WTC11 (cell line): Measurements from ENCODE around the gene LHPP. TPM values are rescaled to one million over a fixed set of nuclear protein-coding genes. Genes with fewer than 3 reads are reported as not detected.

Source experiments
- ATAC-seq: fragments of 200-7000 bp; cut with Tn5 transposase; 2 replicates; pipeline ENCODE4 v1.10.0; 2021; ENCODE audit warnings: mild to moderate bottlenecking, moderate library complexity
- CTCF ChIA-PET: fragments of 300-600 bp; sonication (Branson Sonifier 250); formaldehyde crosslinking; loops from one replicate; lab custom pipeline; 2021; ENCODE audit warnings: antibody characterized with exemption; lab: Charles Lee
- POLR2A ChIA-PET: fragments of 350-600 bp; sonication (Branson Sonifier 250); formaldehyde crosslinking; loops from one replicate; lab custom pipeline; 2021; ENCODE audit warnings: antibody characterized with exemption; lab: Charles Lee
- DNase-seq: peaks from one replicate; pipeline ENCODE4 v3.0.0; 2021; ENCODE audit warnings: low spot score
- H3K27ac Mint-ChIP-seq: 2 replicates; pipeline ENCODE4 v1.8.0; 2021; ENCODE audit warnings: mixed read lengths
- H3K27me3 Mint-ChIP-seq: 2 replicates; pipeline ENCODE4 v1.8.0; 2021; ENCODE audit warnings: low read depth, mild to moderate bottlenecking, moderate library complexity, mixed read lengths
- H3K36me3 Mint-ChIP-seq: 2 replicates; pipeline ENCODE4 v1.8.0; 2021; ENCODE audit warnings: mixed read lengths
- H3K4me1 Mint-ChIP-seq: 2 replicates; pipeline ENCODE4 v1.8.0; 2022; ENCODE audit warnings: mixed read lengths
- H3K4me3 Mint-ChIP-seq: 2 replicates; pipeline ENCODE4 v1.8.0; 2021; ENCODE audit warnings: mild to moderate bottlenecking, moderate library complexity, mixed read lengths
- H3K9me3 Mint-ChIP-seq: 2 replicates; pipeline ENCODE4 v1.8.0; 2021; ENCODE audit warnings: mixed read lengths
- ELF4 ChIP-seq: sonication (generic); formaldehyde crosslinking; IDR thresholded peaks from 2 replicates; pipeline ENCODE4 v1.8.1; 2022; ENCODE audit warnings: low read depth, mild to moderate bottlenecking, moderate library complexity, missing genetic modification reagents
- ETV6 ChIP-seq: sonication (generic); formaldehyde crosslinking; IDR thresholded peaks from 2 replicates; pipeline ENCODE4 v1.8.1; 2022; ENCODE audit warnings: mild to moderate bottlenecking, missing genetic modification reagents
- FOXK1 ChIP-seq: sonication (generic); formaldehyde crosslinking; IDR thresholded peaks from 2 replicates; pipeline ENCODE4 v1.8.0; 2022; ENCODE audit warnings: mild to moderate bottlenecking, moderate library complexity, missing genetic modification reagents
- FOXP1 ChIP-seq: sonication (generic); formaldehyde crosslinking; IDR thresholded peaks from 2 replicates; pipeline ENCODE4 v1.8.0; 2022; ENCODE audit warnings: missing genetic modification reagents, mild to moderate bottlenecking, moderate library complexity, borderline replicate concordance
- GRHL2 ChIP-seq: fragments of 250-450 bp; sonication (Bioruptor Pico); IDR thresholded peaks from 2 replicates; pipeline ENCODE4 v1.8.0; 2022; ENCODE audit warnings: mild to moderate bottlenecking, moderate library complexity; ENCODE audit not compliant: insufficient replicate concordance, severe bottlenecking
- JAZF1 ChIP-seq: fragments of 250-450 bp; sonication (Bioruptor Pico); IDR thresholded peaks from 2 replicates; pipeline ENCODE4 v1.9.0; 2021; ENCODE audit warnings: moderate library complexity, mild to moderate bottlenecking, inconsistent platforms
- KAT7 ChIP-seq: sonication (generic); formaldehyde crosslinking; IDR thresholded peaks from 2 replicates; pipeline ENCODE4 v1.8.1; 2023; ENCODE audit warnings: missing genetic modification reagents, mild to moderate bottlenecking, borderline replicate concordance
- NFATC4 ChIP-seq: fragments of 250-450 bp; sonication (Bioruptor Pico); IDR thresholded peaks from 2 replicates; pipeline ENCODE4 v1.9.0; 2021; ENCODE audit warnings: mild to moderate bottlenecking
- SMAD4 ChIP-seq: sonication (generic); formaldehyde crosslinking; IDR thresholded peaks from 2 replicates; pipeline ENCODE4 v1.8.0; 2022; ENCODE audit warnings: mild to moderate bottlenecking, missing genetic modification reagents
- TCF7 ChIP-seq: sonication (generic); formaldehyde crosslinking; IDR thresholded peaks from 2 replicates; pipeline ENCODE4 v1.8.0; 2022; ENCODE audit warnings: mild to moderate bottlenecking, low read depth, missing genetic modification reagents, moderate library complexity
- TEAD4 ChIP-seq: sonication (generic); formaldehyde crosslinking; IDR thresholded peaks from 2 replicates; pipeline ENCODE4 v1.8.0; 2022; ENCODE audit warnings: mild to moderate bottlenecking, missing genetic modification reagents
- ZNF121 ChIP-seq: sonication (generic); formaldehyde crosslinking; IDR thresholded peaks from 2 replicates; pipeline ENCODE4 v1.8.0; 2023; ENCODE audit warnings: missing genetic modification reagents
- ZNF219 ChIP-seq: sonication (generic); formaldehyde crosslinking; IDR thresholded peaks from 2 replicates; pipeline ENCODE4 v1.8.0; 2023; ENCODE audit warnings: missing genetic modification reagents, mild to moderate bottlenecking, borderline replicate concordance
- ZNF671 ChIP-seq: fragments of 250-450 bp; sonication (Bioruptor Pico); IDR thresholded peaks from 2 replicates; pipeline ENCODE4 v1.8.0; 2021; ENCODE audit warnings: mild to moderate bottlenecking
- total RNA-seq: library from RNA; stranded (reverse); gene quantifications from 3 replicates; pipeline ENCODE4 v1.2.3, GENCODE V29; 2021
- TF ChIP-seq, protein P1 (sequence below): sonication (generic); formaldehyde crosslinking; IDR thresholded peaks from 2 replicates; pipeline ENCODE4 v1.8.0; 2022; ENCODE audit warnings: mild to moderate bottlenecking, missing genetic modification reagents
- TF ChIP-seq, protein P2 (sequence below): sonication (generic); formaldehyde crosslinking; IDR thresholded peaks from 2 replicates; pipeline ENCODE4 v1.8.1; 2023; ENCODE audit warnings: mild to moderate bottlenecking, missing genetic modification reagents, borderline replicate concordance
- TF ChIP-seq, protein P3 (sequence below): sonication (generic); formaldehyde crosslinking; IDR thresholded peaks from 2 replicates; pipeline ENCODE4 v1.8.0; 2022; ENCODE audit warnings: mild to moderate bottlenecking, missing genetic modification reagents
- TF ChIP-seq, protein P4 (sequence below): fragments of 250-450 bp; sonication (Bioruptor Pico); IDR thresholded peaks from 2 replicates; pipeline ENCODE4 v2.1.2; 2022; ENCODE audit warnings: mild to moderate bottlenecking, moderate library complexity
- TF ChIP-seq, protein P5 (sequence below): sonication (generic); formaldehyde crosslinking; IDR thresholded peaks from 2 replicates; pipeline ENCODE4 v1.8.1; 2022; ENCODE audit warnings: low read depth, mild to moderate bottlenecking, moderate library complexity, missing genetic modification reagents, borderline replicate concordance
- TF ChIP-seq, protein P6 (sequence below): fragments of 250-450 bp; sonication (Bioruptor Pico); IDR thresholded peaks from 2 replicates; pipeline ENCODE4 v1.9.0; 2021; ENCODE audit warnings: moderate library complexity, mild to moderate bottlenecking, inconsistent platforms, borderline replicate concordance

The LHPP gene
- total RNA-seq, 1 experiment from 2014 or later = 33.2 TPM

DNA sequence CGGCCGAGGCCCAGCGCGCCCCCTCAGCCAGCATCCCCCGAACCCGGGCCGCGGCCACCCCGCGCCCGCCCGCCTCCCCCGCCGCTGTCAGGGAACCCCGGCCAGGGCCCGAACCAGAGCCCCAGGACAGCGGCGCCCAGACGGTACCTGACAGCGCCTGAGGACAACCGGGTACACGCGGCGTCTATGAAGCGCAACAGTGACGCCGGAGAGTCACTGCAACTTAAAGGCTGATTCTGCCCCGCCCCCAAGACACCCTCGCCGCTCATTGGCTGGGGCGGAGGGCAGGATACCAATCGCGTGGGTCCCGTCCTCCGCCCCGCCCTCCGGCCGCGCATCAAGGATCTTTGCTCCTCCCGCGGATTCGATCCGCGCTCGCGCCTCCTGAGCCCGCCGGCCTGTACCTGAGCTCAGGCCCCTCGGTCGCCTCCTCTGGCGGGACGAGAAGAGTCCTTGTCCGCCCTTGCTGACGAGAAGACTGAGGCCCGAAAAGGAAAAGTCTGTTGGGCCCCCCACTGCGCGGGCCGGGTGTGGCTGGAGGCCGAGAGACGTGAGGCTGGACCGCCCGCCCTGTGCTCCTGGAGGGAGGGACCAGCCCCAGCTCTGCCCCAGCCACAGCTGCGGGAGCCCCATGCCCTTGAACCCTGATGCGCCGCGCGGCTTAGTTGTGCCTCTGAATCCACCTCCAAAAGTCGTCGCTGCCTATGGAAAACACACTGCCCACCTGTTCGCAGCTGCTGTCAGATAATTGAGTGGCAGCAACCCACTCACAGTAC lies 42.7 kb upstream of the LHPP start, which contains the start of gene OAT (continued):
- TF ChIP-seq, protein P1, sequence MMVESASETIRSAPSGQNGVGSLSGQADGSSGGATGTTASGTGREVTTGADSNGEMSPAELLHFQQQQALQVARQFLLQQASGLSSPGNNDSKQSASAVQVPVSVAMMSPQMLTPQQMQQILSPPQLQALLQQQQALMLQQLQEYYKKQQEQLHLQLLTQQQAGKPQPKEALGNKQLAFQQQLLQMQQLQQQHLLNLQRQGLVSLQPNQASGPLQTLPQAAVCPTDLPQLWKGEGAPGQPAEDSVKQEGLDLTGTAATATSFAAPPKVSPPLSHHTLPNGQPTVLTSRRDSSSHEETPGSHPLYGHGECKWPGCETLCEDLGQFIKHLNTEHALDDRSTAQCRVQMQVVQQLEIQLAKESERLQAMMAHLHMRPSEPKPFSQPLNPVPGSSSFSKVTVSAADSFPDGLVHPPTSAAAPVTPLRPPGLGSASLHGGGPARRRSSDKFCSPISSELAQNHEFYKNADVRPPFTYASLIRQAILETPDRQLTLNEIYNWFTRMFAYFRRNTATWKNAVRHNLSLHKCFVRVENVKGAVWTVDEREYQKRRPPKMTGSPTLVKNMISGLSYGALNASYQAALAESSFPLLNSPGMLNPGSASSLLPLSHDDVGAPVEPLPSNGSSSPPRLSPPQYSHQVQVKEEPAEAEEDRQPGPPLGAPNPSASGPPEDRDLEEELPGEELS (CRISPR knock-in tag) = 0 out of 2 replicates have a peak, but pooled peaks have one; percentile 25
- TF ChIP-seq, protein P2, sequence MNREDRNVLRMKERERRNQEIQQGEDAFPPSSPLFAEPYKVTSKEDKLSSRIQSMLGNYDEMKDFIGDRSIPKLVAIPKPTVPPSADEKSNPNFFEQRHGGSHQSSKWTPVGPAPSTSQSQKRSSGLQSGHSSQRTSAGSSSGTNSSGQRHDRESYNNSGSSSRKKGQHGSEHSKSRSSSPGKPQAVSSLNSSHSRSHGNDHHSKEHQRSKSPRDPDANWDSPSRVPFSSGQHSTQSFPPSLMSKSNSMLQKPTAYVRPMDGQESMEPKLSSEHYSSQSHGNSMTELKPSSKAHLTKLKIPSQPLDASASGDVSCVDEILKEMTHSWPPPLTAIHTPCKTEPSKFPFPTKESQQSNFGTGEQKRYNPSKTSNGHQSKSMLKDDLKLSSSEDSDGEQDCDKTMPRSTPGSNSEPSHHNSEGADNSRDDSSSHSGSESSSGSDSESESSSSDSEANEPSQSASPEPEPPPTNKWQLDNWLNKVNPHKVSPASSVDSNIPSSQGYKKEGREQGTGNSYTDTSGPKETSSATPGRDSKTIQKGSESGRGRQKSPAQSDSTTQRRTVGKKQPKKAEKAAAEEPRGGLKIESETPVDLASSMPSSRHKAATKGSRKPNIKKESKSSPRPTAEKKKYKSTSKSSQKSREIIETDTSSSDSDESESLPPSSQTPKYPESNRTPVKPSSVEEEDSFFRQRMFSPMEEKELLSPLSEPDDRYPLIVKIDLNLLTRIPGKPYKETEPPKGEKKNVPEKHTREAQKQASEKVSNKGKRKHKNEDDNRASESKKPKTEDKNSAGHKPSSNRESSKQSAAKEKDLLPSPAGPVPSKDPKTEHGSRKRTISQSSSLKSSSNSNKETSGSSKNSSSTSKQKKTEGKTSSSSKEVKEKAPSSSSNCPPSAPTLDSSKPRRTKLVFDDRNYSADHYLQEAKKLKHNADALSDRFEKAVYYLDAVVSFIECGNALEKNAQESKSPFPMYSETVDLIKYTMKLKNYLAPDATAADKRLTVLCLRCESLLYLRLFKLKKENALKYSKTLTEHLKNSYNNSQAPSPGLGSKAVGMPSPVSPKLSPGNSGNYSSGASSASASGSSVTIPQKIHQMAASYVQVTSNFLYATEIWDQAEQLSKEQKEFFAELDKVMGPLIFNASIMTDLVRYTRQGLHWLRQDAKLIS (CRISPR knock-in tag) = no peak
- TF ChIP-seq ZNF219 (CRISPR knock-in tag) (peak; percentile 65; the same call in 1 of the 2 replicates), FOXP1 (peak; percentile 34; the same call in 1 of the 2 replicates)

DNA sequence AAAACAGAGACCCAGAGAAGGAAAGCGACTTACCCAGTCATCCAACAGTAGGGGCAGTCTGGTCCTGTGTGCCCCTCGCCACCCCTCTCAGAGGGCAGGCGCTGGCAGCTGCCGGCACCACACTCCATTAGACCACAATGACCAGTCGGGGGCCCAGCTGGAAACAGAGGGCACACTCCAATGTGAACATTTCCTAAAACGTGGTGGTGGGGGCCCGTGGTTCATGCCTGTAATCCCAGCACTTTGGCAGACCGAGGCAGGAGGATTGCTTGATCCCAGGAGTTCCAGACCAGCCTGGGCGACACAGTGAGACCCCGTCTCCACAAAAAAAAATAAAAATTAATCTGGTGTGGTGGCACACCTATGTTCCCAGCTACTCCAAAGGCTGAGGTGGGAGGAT lies 42.0 kb upstream of the LHPP start:
- no peaks in the 10 kb centered on the region for H3K9me3 Mint-ChIP-seq
- DNase-seq (no peak), ATAC-seq (no peak)
- POLR2A ChIA-PET = interaction anchor here (1.1 to 1.4 kb wide), 2 partner anchors 27 to 322 kb away, joined by 3 to 4 read pairs; no protein-coding TSS in a partner anchor
- no peaks in the 10 kb centered on the region for H3K36me3 Mint-ChIP-seq
- peaks cover 53% of the 10 kb centered on the region for H3K4me1 Mint-ChIP-seq
- peaks cover 18% of the 10 kb centered on the region for H3K27me3 Mint-ChIP-seq
- peak overlapping the region; percentile 95 for H3K27ac Mint-ChIP-seq
- peak overlapping the region; percentile 65 for H3K4me3 Mint-ChIP-seq
- TF ChIP-seq ZNF121 (CRISPR knock-in tag) (peak; percentile 73; the same call in 1 of the 2 replicates), TEAD4 (CRISPR knock-in tag) (no peak)
- TF ChIP-seq, all 79 proteins: peak for 1
- CTCF ChIA-PET = interaction anchor here (1.0 to 2.3 kb wide), 7 partner anchors 16 to 425 kb away, joined by 4 to 17 read pairs (median 6); partner anchors contain the start of gene NKX1-2

DNA sequence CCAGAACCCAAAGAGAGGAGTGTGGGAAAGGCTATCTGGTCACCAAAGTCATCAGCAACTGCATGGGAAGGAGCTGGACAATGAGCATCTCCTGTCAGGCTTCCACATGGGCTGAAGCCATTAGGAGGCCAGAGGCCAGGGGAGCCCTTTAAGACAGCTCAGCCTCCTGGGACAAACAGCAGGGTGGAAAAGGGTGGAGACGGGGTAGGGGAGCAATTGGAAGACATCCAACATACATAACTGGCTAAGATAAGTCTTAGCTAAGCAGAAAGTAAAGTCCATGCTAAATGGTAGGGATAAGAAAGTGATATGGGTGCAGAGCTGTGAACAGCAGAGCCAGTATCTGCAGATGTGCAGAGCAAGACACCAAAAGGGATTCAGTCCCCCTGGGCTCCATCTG lies 41.4 kb upstream of the LHPP start:
- no peak overlapping the region for H3K4me3 Mint-ChIP-seq
- no peak overlapping the region for H3K27ac Mint-ChIP-seq
- ChIA-PET POLR2A (interaction anchor here (1.1 kb wide), 1 partner anchor 321 kb away, joined by 3 read pairs; no protein-coding TSS in a partner anchor), CTCF (interaction anchor here (0.7 to 2.2 kb wide), 2 partner anchors 33 to 41 kb away, joined by 3 to 6 read pairs; partner anchors contain the start of gene LHPP)
- DNase-seq = no peak
- ATAC-seq = no peak
- H3K4me1 Mint-ChIP-seq = peaks cover 50% of the 10 kb centered on the region
- no peaks in the 10 kb centered on the region for H3K9me3 Mint-ChIP-seq
- peaks cover 18% of the 10 kb centered on the region for H3K27me3 Mint-ChIP-seq
- H3K36me3 Mint-ChIP-seq = no peaks in the 10 kb centered on the region
- no peak for TF ChIP-seq ELF4 (CRISPR knock-in tag)
- TF ChIP-seq FOXP1 = no peak
- TF ChIP-seq, protein P3, sequence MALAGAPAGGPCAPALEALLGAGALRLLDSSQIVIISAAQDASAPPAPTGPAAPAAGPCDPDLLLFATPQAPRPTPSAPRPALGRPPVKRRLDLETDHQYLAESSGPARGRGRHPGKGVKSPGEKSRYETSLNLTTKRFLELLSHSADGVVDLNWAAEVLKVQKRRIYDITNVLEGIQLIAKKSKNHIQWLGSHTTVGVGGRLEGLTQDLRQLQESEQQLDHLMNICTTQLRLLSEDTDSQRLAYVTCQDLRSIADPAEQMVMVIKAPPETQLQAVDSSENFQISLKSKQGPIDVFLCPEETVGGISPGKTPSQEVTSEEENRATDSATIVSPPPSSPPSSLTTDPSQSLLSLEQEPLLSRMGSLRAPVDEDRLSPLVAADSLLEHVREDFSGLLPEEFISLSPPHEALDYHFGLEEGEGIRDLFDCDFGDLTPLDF (CRISPR knock-in tag) = no peak
- TF ChIP-seq, protein P4, sequence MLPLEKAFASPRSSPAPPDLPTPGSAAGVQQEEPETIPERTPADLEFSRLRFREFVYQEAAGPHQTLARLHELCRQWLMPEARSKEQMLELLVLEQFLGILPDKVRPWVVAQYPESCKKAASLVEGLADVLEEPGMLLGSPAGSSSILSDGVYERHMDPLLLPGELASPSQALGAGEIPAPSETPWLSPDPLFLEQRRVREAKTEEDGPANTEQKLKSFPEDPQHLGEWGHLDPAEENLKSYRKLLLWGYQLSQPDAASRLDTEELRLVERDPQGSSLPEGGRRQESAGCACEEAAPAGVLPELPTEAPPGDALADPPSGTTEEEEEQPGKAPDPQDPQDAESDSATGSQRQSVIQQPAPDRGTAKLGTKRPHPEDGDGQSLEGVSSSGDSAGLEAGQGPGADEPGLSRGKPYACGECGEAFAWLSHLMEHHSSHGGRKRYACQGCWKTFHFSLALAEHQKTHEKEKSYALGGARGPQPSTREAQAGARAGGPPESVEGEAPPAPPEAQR (CRISPR knock-in tag) = no peak
- TF ChIP-seq NFATC4 (CRISPR knock-in tag) = no peak
- TF ChIP-seq GRHL2 (CRISPR knock-in tag) = no peak
- TF ChIP-seq, protein P5, sequence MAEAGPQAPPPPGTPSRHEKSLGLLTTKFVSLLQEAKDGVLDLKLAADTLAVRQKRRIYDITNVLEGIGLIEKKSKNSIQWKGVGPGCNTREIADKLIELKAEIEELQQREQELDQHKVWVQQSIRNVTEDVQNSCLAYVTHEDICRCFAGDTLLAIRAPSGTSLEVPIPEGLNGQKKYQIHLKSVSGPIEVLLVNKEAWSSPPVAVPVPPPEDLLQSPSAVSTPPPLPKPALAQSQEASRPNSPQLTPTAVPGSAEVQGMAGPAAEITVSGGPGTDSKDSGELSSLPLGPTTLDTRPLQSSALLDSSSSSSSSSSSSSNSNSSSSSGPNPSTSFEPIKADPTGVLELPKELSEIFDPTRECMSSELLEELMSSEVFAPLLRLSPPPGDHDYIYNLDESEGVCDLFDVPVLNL (CRISPR knock-in tag) = no peak
- no peak for TF ChIP-seq ETV6 (CRISPR knock-in tag)
- no peak for TF ChIP-seq FOXK1 (CRISPR knock-in tag)
- TF ChIP-seq ZNF671 (CRISPR knock-in tag) = no peak
- TF ChIP-seq KAT7 (CRISPR knock-in tag) = no peak
- TF ChIP-seq, protein P6, sequence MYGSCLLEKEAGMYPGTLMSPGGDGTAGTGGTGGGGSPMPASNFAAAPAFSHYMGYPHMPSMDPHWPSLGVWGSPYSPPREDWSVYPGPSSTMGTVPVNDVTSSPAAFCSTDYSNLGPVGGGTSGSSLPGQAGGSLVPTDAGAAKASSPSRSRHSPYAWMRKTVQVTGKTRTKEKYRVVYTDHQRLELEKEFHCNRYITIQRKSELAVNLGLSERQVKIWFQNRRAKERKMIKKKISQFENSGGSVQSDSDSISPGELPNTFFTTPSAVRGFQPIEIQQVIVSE (CRISPR knock-in tag) = no peak
- TF ChIP-seq JAZF1 = no peak
- no peak for TF ChIP-seq TCF7 (CRISPR knock-in tag)
- no peak for TF ChIP-seq SMAD4 (CRISPR knock-in tag)
